Measurements from ENCODE around the gene PTPRO.

- TF ChIP-seq CTCF (IDR thresholded peaks at IDR 0.05 in 4 of 5, conservative IDR thresholded peaks at IDR 0.05 in 1 of 5) (no peak), POLR2A (IDR thresholded peaks at IDR 0.05) (no peak)
These were observed 224.8 kb downstream of the PTPRO start for GRCh38 chr12:15547063-15547462.

Measured in gastrocnemius medialis (tissue), 4 donors.